ENCODE measurements around the gene RRP8. TPM values are rescaled to one million over a fixed set of nuclear protein-coding genes. Genes with fewer than 3 reads are reported as not detected.

The RRP8 gene
- total and polyA plus RNA-seq, 2 of the 8 experiments (the other 6 are each of a cell fraction or from before 2014, with no cell fraction given) = 4.2 to 14.9 TPM

GRCh38 chr11:6561288-6561687, 42.1 kb downstream of the RRP8 start (continued):
- TF ChIP-seq CHD7 (IDR thresholded peaks at IDR 0.05; ENCODE audit: insufficient replicate concordance, low read length) (no peak), PHF8 (conservative IDR thresholded peaks at IDR 0.05; ENCODE audit: low read depth, low read length) (no peak)
